SK-N-SH (cell line): ENCODE measurements around the gene TIAM2. TPM values are rescaled to one million over a fixed set of nuclear protein-coding genes. Genes with fewer than 3 reads are reported as not detected.

Experiments used
- CTCF ChIA-PET: fragments of 300-600, 350-600 bp; formaldehyde crosslinking; extraction: SDS; loops from one replicate; lab custom pipeline; 2021; lab: Yijun Ruan, JAX
- POLR2A ChIA-PET: fragments of 350-600 bp; sonication (Branson Sonifier 250); formaldehyde crosslinking; extraction: SDS; loops from one replicate; lab custom pipeline; 2020; ENCODE audit warnings: antibody characterized with exemption, inconsistent platforms; lab: Yijun Ruan, JAX
- DNase-seq: peaks from one replicate; pipeline ENCODE4 v3.0.0; 2012
- H2AFZ ChIP-seq: fragments of 200-600 bp; sonication (generic); 2 replicates; pipeline ENCODE4 v1.8.1; 2016; ENCODE audit warnings: antibody characterized with exemption, mild to moderate bottlenecking, low read depth
- H3F3A ChIP-seq: fragments of 200-600 bp; sonication (generic); replicated peaks from 2 replicates; pipeline ENCODE3; 2016; ENCODE audit warnings: antibody characterized with exemption, mild to moderate bottlenecking; ENCODE audit not compliant: insufficient read depth
- H3K27ac ChIP-seq, 2 experiments: fragments of 200-500 bp in 1 of 2; fragments of 200-600 bp in 1 of 2; sonication (Bioruptor generic) in 1 of 2; sonication (generic), shearing (Covaris generic) in 1 of 2; 2 replicates each; pipeline versions ENCODE4 v1.5.1 to v1.6.1; 2014 to 2016; ENCODE audit warnings: low read depth in 2 of 2, inconsistent platforms in 1 of 2, low read length in 1 of 2, mild to moderate bottlenecking in 1 of 2, mixed read lengths in 1 of 2
- H3K27me3 ChIP-seq: fragments of 200-600 bp; sonication (generic), shearing (Covaris generic); 2 replicates; pipeline ENCODE4 v1.6.1; 2016; ENCODE audit warnings: mixed run types; ENCODE audit not compliant: insufficient read depth
- H3K36me3 ChIP-seq, 2 experiments: fragments of 200-500 bp in 1 of 2; fragments of 200-600 bp in 1 of 2; sonication (Bioruptor generic) in 1 of 2; sonication (generic) in 1 of 2; replicated peaks in 1 of 2; 2 replicates each; pipeline versions ENCODE3 to v1.5.1; 2014 to 2016; ENCODE audit warnings: low read length in 1 of 2, mild to moderate bottlenecking in 1 of 2; ENCODE audit not compliant: insufficient read depth in 2 of 2, control insufficient read depth in 1 of 2
- H3K4me1 ChIP-seq, 2 experiments: fragments of 200-500 bp in 1 of 2; fragments of 200-600 bp in 1 of 2; sonication (Bioruptor generic) in 1 of 2; sonication (generic), shearing (Covaris generic) in 1 of 2; 2 replicates each; pipeline versions ENCODE4 v1.5.1 to v1.6.1; 2014 to 2016; ENCODE audit warnings: low read depth in 1 of 2, low read length in 1 of 2, mixed run types in 1 of 2; ENCODE audit not compliant: insufficient read depth in 2 of 2, control insufficient read depth in 1 of 2
- H3K4me2 ChIP-seq: fragments of 200-600 bp; sonication (generic), shearing (Covaris generic); 2 replicates; pipeline ENCODE4 v1.6.1; 2017; ENCODE audit warnings: mixed run types
- H3K4me3 ChIP-seq, 2 experiments: fragments of 200-500 bp in 1 of 2; fragments of 200-600 bp in 1 of 2; sonication (Bioruptor generic) in 1 of 2; sonication (generic), shearing (Covaris generic) in 1 of 2; 2 replicates each; pipeline versions ENCODE4 v1.5.1 to v1.8.1; 2014 to 2016; ENCODE audit warnings: low read depth in 2 of 2, inconsistent platforms in 1 of 2, low read length in 1 of 2, mild to moderate bottlenecking in 1 of 2, mixed read lengths in 1 of 2, moderate library complexity in 1 of 2
- H3K79me2 ChIP-seq: fragments of 200-600 bp; sonication (generic); 2 replicates; pipeline ENCODE4 v1.8.1; 2017; ENCODE audit warnings: mild to moderate bottlenecking; ENCODE audit not compliant: insufficient read depth
- H3K9ac ChIP-seq: fragments of 200-600 bp; sonication (generic); 2 replicates; pipeline ENCODE4 v1.6.1; 2017; ENCODE audit warnings: mixed run types
- H3K9me2 ChIP-seq: fragments of 200-600 bp; sonication (generic); 2 replicates; pipeline ENCODE4 v1.6.1; 2017; ENCODE audit warnings: mixed run types
- H3K9me3 ChIP-seq: fragments of 200-600 bp; sonication (generic); 2 replicates; pipeline ENCODE4 v1.6.1; 2017; ENCODE audit warnings: mixed run types, mild to moderate bottlenecking, moderate library complexity
- H4K20me1 ChIP-seq: fragments of 200-600 bp; sonication (generic); 2 replicates; pipeline ENCODE4 v1.6.1; 2017; ENCODE audit warnings: mild to moderate bottlenecking, mixed run types; ENCODE audit not compliant: insufficient read depth
- EP300 ChIP-seq, 2 experiments: IDR thresholded peaks; 2 replicates each; pipeline versions ENCODE4 v1.4.0 to v1.6.1; 2012; ENCODE audit warnings: borderline replicate concordance in 1 of 2, low read depth in 1 of 2, low read length in 1 of 2
- FOSL2 ChIP-seq: IDR thresholded peaks from 2 replicates; pipeline ENCODE4 v1.4.0; 2012; ENCODE audit warnings: low read depth, mild to moderate bottlenecking, moderate library complexity, borderline replicate concordance
- FOXJ3 ChIP-seq: sonication (generic); formaldehyde crosslinking; IDR thresholded peaks from 2 replicates; pipeline ENCODE4 v1.5.1; 2020; ENCODE audit warnings: mild to moderate bottlenecking, missing genetic modification reagents
- JUND ChIP-seq: IDR thresholded peaks from 2 replicates; pipeline ENCODE4 v1.4.0; 2012
- MEF2A ChIP-seq: IDR thresholded peaks from 2 replicates; pipeline ENCODE4 v1.4.0; 2012; ENCODE audit warnings: low read depth, borderline replicate concordance
- MXI1 ChIP-seq: IDR thresholded peaks from 2 replicates; pipeline ENCODE4 v1.6.1; 2012; ENCODE audit warnings: mild to moderate bottlenecking, low read depth, low read length, improper control_type of control experiment
- NFIC ChIP-seq: IDR thresholded peaks from 2 replicates; pipeline ENCODE4 v1.4.0; 2012; ENCODE audit warnings: borderline replicate concordance
- POLR2AphosphoS5 ChIP-seq: IDR thresholded peaks from 2 replicates; pipeline ENCODE4 v1.6.1; 2012; ENCODE audit warnings: low read depth, low read length
- RFX5 ChIP-seq: IDR thresholded peaks from 2 replicates; pipeline ENCODE4 v1.6.1; 2012; ENCODE audit warnings: mild to moderate bottlenecking, improper control_type of control experiment, low read length
- TAF1 ChIP-seq: IDR thresholded peaks from 2 replicates; pipeline ENCODE4 v1.6.1; 2012; ENCODE audit warnings: low read depth, mild to moderate bottlenecking, low read length, moderate library complexity, borderline replicate concordance
- TCF12 ChIP-seq: IDR thresholded peaks from 2 replicates; pipeline ENCODE4 v1.4.0; 2012
- TEAD4 ChIP-seq: IDR thresholded peaks from 2 replicates; pipeline ENCODE4 v1.4.0; 2012; ENCODE audit warnings: mild to moderate bottlenecking, borderline replicate concordance; ENCODE audit not compliant: insufficient read depth
- YY1 ChIP-seq: IDR thresholded peaks from 2 replicates; pipeline ENCODE4 v1.4.0; 2012; ENCODE audit warnings: low read depth, mild to moderate bottlenecking
- WGBS: methylation state at CpG from one replicate; pipeline ENCODE4 v1.1.6; 2017; ENCODE audit warnings: low lambda C conversion rate; 5-methylcytosine and 5-hydroxymethylcytosine counted together
- polyA plus RNA-seq, 3 experiments: library from polyadenylated mRNA; depleted of rRNA; stranded (reverse); fragments of >200 nt; gene quantifications; 2 replicates each; pipeline ENCODE4 v1.2.3, GENCODE V29; 2012
- TF ChIP-seq, protein P1 (sequence below): IDR thresholded peaks from 2 replicates; pipeline ENCODE4 v1.4.0; 2012; ENCODE audit warnings: low read depth, borderline replicate concordance
- TF ChIP-seq, protein P2 (sequence below): fragments of 200-600 bp; sonication (generic); IDR thresholded peaks from 2 replicates; pipeline ENCODE4 v1.6.1; 2017; ENCODE audit warnings: antibody characterized with exemption, mild to moderate bottlenecking, moderate library complexity
- TF ChIP-seq, protein P3 (sequence below): IDR thresholded peaks from 2 replicates; pipeline ENCODE4 v1.6.1; 2012; ENCODE audit warnings: mild to moderate bottlenecking, low read depth, low read length, moderate library complexity

The TIAM2 gene
- polyA plus RNA-seq, 1 of the 3 experiments (the other 2 are of a cell fraction): 13.6 TPM

DNA sequence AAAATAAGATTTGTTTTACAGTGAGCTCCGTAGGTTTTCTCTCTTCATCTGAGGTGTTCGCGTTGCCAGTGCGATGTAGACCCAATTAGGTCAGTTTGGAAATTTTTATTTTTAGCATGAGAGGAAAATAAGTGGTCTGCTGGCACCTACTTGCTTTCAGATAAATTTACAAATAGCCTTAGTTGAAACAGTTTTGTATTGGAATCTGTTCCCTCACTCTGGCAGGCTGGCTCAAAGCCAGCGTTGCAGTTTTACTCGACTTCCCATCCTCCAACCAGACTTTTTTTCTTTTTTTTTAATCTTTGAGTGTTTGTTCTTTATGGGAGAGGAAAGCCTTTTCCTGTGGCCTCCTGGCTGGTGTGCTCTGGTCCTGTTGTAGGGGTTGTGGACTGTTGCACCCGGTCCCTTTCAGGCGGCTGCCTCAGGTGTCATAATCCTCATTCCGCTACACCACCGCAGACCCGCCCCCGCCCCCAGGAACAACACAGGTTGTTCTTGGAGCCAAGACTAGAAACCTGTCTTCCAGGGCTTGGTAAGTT is 46.7 kb downstream of the TIAM2 start:
- H3K36me3 ChIP-seq: no peaks in the 10 kb centered on the region
- H3K4me2 ChIP-seq: no peak overlapping the region
- H3K9me2 ChIP-seq: no peaks in the 10 kb centered on the region
- no peak overlapping the region for H3K27ac ChIP-seq
- no peaks in the 10 kb centered on the region; a peak in 1 of 4 replicates for H3K4me1 ChIP-seq
- no peaks in the 10 kb centered on the region for H4K20me1 ChIP-seq
- CTCF ChIA-PET: interaction anchor here (1.1 kb wide), 1 partner anchor 15 kb away, joined by 3 read pairs; no protein-coding TSS in a partner anchor
- no peak for DNase-seq
- POLR2A ChIA-PET: no interaction called here
- no peak for TF ChIP-seq MXI1
- TF ChIP-seq, protein P1, sequence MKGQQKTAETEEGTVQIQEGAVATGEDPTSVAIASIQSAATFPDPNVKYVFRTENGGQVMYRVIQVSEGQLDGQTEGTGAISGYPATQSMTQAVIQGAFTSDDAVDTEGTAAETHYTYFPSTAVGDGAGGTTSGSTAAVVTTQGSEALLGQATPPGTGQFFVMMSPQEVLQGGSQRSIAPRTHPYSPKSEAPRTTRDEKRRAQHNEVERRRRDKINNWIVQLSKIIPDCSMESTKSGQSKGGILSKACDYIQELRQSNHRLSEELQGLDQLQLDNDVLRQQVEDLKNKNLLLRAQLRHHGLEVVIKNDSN: no peak
- no peak for TF ChIP-seq TEAD4
- TF ChIP-seq RFX5: no peak
- TF ChIP-seq YY1: no peak
- no peak for TF ChIP-seq MEF2A
- no peak for TF ChIP-seq TAF1
- no peak for TF ChIP-seq FOSL2
- TF ChIP-seq TCF12: no peak
- TF ChIP-seq, protein P2, sequence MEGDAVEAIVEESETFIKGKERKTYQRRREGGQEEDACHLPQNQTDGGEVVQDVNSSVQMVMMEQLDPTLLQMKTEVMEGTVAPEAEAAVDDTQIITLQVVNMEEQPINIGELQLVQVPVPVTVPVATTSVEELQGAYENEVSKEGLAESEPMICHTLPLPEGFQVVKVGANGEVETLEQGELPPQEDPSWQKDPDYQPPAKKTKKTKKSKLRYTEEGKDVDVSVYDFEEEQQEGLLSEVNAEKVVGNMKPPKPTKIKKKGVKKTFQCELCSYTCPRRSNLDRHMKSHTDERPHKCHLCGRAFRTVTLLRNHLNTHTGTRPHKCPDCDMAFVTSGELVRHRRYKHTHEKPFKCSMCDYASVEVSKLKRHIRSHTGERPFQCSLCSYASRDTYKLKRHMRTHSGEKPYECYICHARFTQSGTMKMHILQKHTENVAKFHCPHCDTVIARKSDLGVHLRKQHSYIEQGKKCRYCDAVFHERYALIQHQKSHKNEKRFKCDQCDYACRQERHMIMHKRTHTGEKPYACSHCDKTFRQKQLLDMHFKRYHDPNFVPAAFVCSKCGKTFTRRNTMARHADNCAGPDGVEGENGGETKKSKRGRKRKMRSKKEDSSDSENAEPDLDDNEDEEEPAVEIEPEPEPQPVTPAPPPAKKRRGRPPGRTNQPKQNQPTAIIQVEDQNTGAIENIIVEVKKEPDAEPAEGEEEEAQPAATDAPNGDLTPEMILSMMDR: no peak
- no peak for TF ChIP-seq EP300 (IDR thresholded peaks at IDR 0.05; ENCODE audit: borderline replicate concordance in 1 of 2, low read depth in 1 of 2, low read length in 1 of 2)
- TF ChIP-seq FOXJ3: no peak
- TF ChIP-seq, protein P3, sequence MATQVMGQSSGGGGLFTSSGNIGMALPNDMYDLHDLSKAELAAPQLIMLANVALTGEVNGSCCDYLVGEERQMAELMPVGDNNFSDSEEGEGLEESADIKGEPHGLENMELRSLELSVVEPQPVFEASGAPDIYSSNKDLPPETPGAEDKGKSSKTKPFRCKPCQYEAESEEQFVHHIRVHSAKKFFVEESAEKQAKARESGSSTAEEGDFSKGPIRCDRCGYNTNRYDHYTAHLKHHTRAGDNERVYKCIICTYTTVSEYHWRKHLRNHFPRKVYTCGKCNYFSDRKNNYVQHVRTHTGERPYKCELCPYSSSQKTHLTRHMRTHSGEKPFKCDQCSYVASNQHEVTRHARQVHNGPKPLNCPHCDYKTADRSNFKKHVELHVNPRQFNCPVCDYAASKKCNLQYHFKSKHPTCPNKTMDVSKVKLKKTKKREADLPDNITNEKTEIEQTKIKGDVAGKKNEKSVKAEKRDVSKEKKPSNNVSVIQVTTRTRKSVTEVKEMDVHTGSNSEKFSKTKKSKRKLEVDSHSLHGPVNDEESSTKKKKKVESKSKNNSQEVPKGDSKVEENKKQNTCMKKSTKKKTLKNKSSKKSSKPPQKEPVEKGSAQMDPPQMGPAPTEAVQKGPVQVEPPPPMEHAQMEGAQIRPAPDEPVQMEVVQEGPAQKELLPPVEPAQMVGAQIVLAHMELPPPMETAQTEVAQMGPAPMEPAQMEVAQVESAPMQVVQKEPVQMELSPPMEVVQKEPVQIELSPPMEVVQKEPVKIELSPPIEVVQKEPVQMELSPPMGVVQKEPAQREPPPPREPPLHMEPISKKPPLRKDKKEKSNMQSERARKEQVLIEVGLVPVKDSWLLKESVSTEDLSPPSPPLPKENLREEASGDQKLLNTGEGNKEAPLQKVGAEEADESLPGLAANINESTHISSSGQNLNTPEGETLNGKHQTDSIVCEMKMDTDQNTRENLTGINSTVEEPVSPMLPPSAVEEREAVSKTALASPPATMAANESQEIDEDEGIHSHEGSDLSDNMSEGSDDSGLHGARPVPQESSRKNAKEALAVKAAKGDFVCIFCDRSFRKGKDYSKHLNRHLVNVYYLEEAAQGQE: no peak
- no peak for TF ChIP-seq JUND
- no peak for TF ChIP-seq POLR2AphosphoS5
- no peak for TF ChIP-seq NFIC
- no peaks in the 10 kb centered on the region for H3K27me3 ChIP-seq
- 85% methylated on average over 12 of the region's 12 CpGs for WGBS
- no peak overlapping the region for H2AFZ ChIP-seq
- H3K4me3 ChIP-seq: no peak overlapping the region
- no peak overlapping the region for H3K9ac ChIP-seq
- H3K9me3 ChIP-seq: no peaks in the 10 kb centered on the region
- H3F3A ChIP-seq: no peaks in the 10 kb centered on the region
- H3K79me2 ChIP-seq: peaks cover 4% of the 10 kb centered on the region; the same call in 1 of the 2 replicates
